ENCODE data around the gene OR9G1.
"Not testable (repeated sequence)": the region's sequence is repeated elsewhere in the genome, so short reads cannot be mapped to it uniquely, and the experiment has no call there.

The OR9G1 gene, protein sequence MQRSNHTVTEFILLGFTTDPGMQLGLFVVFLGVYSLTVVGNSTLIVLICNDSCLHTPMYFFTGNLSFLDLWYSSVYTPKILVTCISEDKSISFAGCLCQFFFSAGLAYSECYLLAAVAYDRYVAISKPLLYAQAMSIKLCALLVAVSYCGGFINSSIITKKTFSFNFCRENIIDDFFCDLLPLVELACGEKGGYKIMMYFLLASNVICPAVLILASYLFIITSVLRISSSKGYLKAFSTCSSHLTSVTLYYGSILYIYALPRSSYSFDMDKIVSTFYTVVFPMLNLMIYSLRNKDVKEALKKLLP

GRCh38 chr11:56698795-56699194 is at the start of gene OR9G1:
TSS of gene OR9G1 (plus strand) at chr11:56699095. CDS start at chr11:56700388, 1,293 bp downstream.
- no peak for DNase-seq

GRCh38 chr11:56659755-56660154 is 39.1 kb upstream of the OR9G1 start:
- DNase-seq: no peak

GRCh38 chr11:56663386-56663785 is 35.5 kb upstream of the OR9G1 start, which contains the start of gene OR5AR1:
TSS of gene OR5AR1 (plus strand) at chr11:56663686. CDS start at chr11:56663686, 0 bp downstream.
- no peak for DNase-seq

- no peak for DNase-seq
These were observed 27.9 kb upstream of the OR9G1 start for GRCh38 chr11:56670984-56671383.

- DNase-seq: no peak
These were observed 10.3 kb upstream of the OR9G1 start for GRCh38 chr11:56688554-56689100.

- not testable (repeated sequence) for DNase-seq
These were observed 7.7 kb upstream of the OR9G1 start for GRCh38 chr11:56691179-56691578.

GRCh38 chr11:56693428-56693827 is 5.5 kb upstream of the OR9G1 start:
- DNase-seq: no peak

DNA sequence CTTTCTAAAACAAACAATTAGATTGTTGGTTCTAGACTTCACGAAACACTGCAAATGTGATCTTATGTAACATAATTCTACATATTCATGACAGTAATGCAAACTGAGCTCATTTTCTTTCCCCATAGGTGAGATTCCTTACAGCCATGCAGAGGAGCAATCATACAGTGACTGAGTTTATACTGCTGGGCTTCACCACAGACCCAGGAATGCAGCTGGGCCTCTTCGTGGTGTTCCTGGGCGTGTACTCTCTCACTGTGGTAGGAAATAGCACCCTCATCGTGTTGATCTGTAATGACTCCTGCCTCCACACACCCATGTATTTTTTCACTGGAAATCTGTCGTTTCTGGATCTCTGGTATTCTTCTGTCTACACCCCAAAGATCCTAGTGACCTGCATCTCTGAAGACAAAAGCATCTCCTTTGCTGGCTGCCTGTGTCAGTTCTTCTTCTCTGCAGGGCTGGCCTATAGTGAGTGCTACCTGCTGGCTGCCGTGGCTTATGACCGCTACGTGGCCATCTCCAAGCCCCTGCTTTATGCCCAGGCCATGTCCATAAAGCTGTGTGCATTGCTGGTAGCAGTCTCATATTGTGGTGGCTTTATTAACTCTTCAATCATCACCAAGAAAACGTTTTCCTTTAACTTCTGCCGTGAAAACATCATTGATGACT is 1.5 kb downstream of the OR9G1 start:
- DNase-seq: no peak

DNA sequence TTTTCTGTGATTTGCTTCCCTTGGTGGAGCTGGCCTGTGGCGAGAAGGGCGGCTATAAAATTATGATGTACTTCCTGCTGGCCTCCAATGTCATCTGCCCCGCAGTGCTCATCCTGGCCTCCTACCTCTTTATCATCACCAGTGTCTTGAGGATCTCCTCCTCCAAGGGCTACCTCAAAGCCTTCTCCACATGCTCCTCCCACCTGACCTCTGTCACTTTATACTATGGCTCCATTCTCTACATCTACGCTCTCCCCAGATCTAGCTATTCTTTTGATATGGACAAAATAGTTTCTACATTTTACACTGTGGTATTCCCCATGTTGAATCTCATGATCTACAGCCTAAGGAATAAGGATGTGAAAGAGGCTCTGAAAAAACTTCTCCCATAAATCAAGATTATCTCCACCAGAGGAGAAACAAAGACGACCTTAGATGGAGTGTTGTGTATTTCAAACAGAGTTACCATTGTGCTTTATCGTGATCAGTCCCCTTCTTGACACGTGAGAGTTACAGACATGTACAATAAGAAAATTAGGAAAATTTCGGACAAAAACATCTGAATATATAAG is 2.1 kb downstream of the OR9G1 start:
- no peak for DNase-seq

GRCh38 chr11:56705784-56706396 is 7.0 kb downstream of the OR9G1 start:
- DNase-seq: no peak

DNA sequence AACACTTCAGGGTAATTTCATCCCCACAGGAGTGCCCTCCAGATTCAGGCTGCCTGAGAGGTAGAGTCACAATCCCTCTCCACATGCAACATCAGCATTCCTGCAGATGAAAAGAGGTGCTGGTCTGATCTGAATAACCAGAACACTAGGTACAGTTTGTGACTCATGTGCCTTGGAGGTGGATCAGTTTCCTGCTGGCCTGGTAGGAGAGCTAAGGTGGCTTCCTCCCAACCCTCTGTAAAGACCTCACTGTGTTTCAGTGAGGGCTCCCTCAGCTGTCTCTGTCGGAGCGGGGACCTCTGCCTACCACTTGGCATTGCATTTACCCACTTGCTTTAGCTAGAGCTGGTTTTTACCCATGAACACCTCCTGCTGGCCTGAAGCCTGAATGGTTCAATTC is 7.6 kb downstream of the OR9G1 start:
- DNase-seq: no peak

DNA sequence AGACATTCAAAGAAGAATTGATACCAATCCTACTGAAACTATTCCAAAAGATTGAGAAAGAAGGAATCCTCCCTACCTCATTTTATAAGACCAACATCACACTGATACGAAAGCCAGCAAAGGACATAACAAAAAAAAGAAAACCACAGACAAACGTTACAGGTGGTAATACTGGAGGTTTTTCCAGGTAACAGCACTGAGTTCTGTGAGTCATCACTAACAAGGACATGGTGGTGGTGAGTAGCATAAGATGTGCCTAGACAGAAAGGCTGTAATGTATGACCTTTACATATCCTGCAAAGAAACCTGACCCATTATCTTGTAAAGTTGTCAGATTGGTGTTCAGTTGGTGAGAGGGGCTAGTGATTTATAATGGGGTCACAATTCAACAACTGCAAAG is 15.3 kb downstream of the OR9G1 start:
- DNase-seq: no peak

- DNase-seq: no peak
These were observed 17.5 kb downstream of the OR9G1 start for GRCh38 chr11:56716379-56716854.

- no peak for DNase-seq
These were observed 21.6 kb downstream of the OR9G1 start for GRCh38 chr11:56720513-56720912.

- no peak for DNase-seq
These were observed 41.2 kb downstream of the OR9G1 start for GRCh38 chr11:56740107-56740506.

GRCh38 chr11:56740886-56741285 is 42.0 kb downstream of the OR9G1 start:
- DNase-seq: no peak

- no peak for DNase-seq
These were observed 49.7 kb downstream of the OR9G1 start, which contains the start of gene OR9G4 for GRCh38 chr11:56748597-56748996. TSS of gene OR9G4 (minus strand) at chr11:56748697. CDS start at chr11:56743766, 4,931 bp downstream.

- no peak for DNase-seq
These were observed 51.3 kb downstream of the OR9G1 start for GRCh38 chr11:56750190-56750589.

DNA sequence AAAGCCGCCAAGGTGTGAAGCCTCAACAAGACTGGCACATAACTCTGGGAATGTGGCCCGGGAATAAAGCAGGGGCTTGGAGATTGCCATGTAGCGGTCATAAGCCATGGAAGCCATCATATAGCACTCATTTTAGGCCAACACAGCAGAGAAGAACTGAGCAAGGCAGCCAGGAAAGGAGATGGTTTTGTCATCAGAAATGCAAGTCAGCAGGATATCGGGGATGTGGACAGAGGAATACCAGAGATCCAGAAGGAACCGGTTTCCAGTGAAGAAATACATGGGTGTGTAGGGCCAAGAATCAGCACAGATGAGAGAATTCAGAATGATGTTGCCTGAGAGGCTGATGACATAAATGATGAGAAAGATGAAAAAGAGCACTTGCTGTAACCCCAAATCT is 52.6 kb downstream of the OR9G1 start:
- no peak for DNase-seq

Data from NCI-H2081 (cell line).